Hematopoietic multipotent progenitor cell treated with erythropoietin and hydrocortisone succinate and interleukin-3 and kit ligand, for 8 days (in vitro differentiated cells): ENCODE measurements around the gene STUB1.
"Not testable (repeated sequence)": the region's sequence is repeated elsewhere in the genome, so short reads cannot be mapped to it uniquely, and the experiment has no call there.

Experiments used
- DNase-seq: peaks from one replicate; pipeline ENCODE4 v3.0.0-alpha.2; 2015

The STUB1 gene

GRCh38 chr16:680967-681745 is 946 bp downstream of the STUB1 start:
- DNase-seq, result peak; percentile 59

- DNase-seq, result no peak
These were observed 1.7 kb downstream of the STUB1 start for GRCh38 chr16:681746-682427.

DNA sequence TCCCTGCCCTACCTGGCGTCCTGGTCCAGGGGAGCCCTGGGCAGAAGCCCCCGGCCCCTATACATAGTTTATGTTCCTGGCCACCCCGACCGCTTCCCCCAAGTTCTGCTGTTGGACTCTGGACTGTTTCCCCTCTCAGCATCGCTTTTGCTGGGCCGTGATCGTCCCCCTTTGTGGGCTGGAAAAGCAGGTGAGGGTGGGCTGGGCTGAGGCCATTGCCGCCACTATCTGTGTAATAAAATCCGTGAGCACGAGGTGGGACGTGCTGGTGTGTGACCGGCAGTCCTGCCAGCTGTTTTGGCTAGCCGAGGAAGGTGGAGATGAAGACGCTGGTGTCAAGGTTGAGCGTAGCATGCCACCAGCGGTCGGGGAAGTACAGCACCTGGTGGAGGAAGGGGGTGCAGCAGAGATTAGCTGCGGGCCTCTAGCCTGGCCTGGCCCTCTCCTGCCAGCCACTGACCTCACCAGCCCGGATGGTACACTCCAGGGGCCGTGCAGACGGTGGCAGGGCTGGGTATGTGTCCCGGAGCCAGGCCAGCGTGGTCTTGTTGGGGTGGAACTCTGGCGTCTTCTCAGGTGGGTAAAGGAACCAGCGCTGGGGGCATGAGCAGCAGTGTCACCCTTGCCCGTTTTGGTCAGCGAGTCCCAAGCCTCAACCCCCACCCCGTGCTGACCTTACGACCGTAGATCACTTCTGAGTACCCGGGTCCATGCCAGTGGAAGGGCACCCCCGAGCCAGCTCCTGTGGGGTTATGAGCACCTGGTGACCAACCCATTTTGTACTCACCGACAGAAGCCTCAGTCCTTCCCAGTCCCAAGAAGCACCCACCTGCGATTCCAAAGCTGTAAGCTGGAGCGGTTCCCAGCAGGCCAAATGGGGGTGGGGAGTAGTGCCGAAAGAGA is 2.5 kb downstream of the STUB1 start:
- no peak for DNase-seq

GRCh38 chr16:683396-684070 is 3.3 kb downstream of the STUB1 start:
- peak; percentile 13 for DNase-seq

DNA sequence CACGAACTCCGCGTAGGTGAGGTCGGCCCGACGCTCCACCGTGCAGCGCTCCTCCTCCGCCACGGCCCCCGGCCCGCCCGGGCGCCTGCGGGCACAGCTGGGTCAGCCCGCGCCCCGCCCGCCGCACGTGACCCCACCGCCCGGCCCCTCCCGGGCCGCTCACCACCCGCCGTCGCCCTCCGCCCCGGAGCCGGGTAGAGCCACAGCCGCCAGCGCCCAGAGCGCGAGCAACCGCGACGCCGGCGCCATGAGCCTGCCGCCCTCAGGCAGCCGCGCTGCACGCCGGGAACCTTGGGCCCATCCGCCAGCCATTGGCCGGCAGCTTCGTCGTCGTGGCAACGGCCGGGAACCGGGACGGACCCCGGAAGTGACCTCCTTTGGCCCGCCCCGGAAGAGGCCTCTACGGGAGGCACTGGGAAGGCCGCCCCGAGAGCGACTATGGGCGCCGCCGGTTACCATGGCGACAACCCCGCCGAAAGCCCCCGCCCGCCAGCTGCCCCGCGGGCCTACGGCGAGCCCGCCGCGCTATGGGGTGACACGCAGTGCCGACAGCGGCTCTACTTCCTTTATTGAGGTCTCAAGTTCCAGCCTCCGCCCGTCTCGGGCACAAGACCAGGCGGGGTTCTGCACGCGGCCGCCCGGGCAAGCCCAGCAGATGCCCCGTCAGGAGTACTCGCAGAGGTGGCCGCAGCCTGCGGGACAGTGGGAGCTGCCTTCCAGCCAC is 4.0 kb downstream of the STUB1 start, which contains the start of gene JMJD8:
TSS of gene JMJD8 (minus strand) at position 264 of the 724 bp plus-strand sequence. CDS start at position 249, 15 bp downstream.
- peak; percentile 96 for DNase-seq

- no peak for DNase-seq
These were observed 4.9 kb downstream of the STUB1 start for GRCh38 chr16:684961-685696.

GRCh38 chr16:685967-686366 is 5.8 kb downstream of the STUB1 start:
- DNase-seq, result peak; percentile 65

DNA sequence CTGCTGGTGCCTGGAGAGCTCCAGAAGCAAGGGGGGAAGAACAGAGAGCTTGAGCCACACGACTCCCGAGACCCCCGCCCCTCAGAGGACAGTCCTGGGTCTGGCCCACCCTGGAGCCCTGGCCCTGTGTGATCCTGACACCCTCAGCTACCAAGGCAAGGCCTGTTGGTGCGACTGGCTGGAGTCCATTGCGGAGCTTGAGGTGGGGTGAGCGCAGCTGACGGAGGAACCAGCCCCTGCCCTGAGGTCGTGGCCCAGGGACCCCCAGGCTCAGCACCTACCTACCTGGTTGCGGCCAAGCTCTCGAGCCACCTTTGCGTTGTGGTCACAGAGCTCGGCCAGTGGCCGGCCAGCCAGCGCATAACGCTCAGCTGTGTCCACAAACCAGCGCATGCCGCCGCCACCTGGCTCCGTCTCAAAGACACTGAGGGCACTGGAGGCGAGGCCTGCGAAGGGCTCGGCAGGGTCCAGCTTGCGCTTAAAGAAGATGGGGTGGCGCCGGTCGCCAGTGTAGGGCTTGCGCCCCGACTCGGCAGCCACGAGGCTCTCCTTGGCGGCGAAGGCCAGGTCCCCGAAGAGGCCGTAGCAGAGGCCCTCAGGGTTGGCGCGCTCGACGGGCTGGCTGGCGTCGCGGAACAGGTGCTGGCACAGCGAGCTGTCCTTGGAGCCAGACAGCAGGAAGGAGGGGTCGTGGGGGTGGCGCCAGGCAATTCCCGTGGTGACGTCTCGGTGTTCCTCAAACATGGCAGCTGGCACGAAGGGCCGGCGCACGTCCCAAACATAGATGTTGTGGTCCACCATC is 6.5 kb downstream of the STUB1 start:
- no peak for DNase-seq

GRCh38 chr16:687499-687898 is 7.3 kb downstream of the STUB1 start:
- DNase-seq, result no peak

DNA sequence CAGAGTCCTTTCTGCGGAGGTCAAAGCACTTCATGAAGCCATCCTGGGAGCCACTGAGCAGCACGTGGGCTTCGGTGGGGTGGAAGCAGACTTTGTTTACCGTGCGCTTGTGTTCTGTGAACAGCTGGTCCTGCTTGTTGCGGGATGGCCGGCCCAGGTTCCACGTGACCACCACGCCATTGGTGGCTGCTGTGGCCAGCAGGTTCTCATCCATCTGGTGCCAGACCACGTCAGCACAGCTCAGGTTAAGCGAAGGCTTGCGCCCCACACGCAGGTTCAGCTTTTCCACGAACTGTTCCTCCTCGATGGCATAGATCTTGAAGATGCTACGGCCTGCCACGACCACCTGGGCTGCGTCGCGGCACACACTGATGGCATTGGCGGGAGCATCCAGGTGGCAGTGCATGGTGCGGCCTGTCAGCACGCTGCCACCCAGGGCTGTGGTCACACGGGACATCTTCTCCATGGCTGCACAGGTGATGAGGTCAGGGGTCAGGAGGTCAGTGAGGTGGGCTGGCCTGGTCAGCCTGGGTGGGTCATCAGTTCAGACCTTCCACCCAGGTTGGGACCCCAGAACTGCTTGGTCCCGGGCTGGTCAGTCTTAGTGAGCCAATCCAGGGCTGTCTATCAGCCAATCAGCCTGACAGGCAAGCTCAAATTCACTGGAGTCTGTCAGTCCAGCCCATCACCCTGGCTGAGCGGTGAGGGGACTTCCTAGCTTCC is 9.1 kb downstream of the STUB1 start:
- no peak for DNase-seq

GRCh38 chr16:691242-691641 is 11.0 kb downstream of the STUB1 start:
- DNase-seq, result not testable (repeated sequence)

DNA sequence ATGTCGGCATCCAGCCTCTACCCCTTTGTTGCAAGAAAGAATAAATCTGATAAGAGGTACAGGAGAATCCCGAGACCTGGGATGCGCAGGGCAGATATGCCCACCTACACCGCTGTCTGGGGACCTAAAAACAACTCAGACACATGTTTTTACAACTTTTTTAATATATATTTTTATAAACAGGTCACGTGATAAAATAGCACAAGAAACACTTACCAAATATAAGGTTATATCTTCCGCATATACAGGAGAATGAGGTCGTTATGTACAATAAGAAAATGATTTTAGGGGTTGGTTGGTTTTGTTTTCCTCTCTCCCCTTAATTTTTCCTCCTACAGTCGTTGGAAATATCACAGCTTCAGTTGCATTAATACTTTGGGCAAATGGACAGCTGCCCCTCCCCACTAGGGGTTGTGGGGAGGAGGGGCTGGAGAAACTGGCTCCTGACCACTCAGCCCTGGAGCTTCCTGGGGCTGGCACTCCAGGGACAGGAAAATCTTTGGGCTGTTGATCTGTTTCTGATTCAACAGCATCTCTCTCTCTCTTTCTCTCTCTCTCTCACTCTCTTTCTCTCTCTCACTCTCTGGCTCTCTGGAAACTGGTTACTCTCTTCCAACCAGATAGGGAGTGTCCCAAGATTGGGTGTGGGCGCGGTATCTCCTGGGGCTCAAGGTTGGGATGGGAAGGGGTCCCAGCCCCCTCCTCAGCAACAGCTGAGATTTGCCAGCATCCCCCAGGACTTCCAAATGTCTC is 12.3 kb downstream of the STUB1 start:
- no peak for DNase-seq

- DNase-seq, result no peak
These were observed 13.2 kb downstream of the STUB1 start for GRCh38 chr16:693364-693763.

GRCh38 chr16:693766-694165 is 13.6 kb downstream of the STUB1 start:
- no peak for DNase-seq

DNA sequence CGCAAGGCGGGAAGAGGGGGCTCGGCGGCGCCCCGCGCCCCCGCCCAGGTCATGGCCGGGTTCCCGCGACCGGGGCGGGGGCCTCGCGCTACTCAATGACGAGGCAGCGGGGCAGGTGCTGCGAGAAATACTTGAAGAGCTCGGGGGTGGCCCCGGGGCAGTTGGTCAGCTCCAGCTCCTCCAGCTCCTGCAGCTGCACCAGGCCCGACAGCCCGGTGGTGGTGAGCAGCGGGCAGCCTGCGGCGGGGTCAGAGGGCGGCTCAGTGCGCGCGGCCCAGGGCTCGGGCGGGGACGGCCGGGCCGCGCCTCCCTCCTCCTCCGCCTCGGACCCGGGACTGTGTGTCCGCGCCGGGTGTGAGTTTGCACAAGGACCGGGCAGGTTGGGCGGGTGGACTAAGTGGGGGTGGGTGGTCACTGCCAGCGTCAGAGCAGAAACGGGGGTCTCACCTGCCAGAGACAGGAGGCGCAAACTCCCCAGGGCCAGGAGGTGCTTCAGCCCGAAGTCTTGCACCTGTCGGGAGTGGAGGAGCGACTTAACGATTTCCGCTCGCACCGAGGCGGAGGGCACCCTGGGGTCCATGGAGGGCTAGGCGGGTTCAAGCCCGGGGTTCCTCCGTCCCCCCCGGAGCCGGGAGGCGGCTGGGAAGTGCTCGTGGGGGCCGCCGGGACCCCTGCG is 14.1 kb downstream of the STUB1 start:
- no peak for DNase-seq

GRCh38 chr16:694863-695354 is 14.7 kb downstream of the STUB1 start:
- no peak for DNase-seq

DNA sequence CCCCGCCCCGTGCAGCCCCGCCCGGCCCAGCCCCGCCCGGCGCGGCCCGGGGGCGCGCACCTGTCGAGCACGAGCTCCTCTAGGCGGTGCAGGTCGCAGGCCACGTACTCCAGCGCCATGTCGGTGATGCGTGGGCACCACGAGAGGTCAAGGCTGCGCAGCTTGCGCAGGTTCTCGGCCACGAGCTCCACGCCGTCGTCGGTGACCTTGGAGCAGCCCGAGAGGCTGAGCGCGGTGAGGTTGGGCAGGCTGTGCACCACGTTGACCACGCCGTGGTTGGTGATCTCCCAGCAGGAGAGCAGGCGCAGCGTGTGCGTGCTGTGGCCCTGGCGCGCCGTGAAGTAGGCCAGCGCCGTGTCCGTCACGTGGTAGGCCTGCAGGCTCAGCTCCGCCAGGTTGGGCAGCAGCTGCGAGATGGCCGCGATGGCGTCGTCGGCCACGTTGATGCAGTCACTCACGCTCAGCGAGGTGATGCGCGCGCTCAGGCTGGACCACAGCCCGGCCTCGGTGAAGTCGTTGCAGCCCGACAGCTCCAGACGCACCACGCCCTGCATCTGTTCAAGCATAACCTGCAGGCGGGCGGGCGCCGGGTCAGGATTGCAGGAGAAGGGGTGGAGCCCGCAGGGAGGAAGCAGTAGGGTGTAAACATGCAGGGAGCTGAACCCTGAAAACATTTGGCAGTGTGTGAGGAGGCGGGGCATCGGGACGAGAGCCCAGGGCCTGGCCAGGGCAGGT is 15.3 kb downstream of the STUB1 start:
- peak; percentile 61 for DNase-seq
